Inflammatory macrophage treated with lipopolysaccharide for 1 hour (primary cell): Measurements from ENCODE around the gene FAM120A.

Experiments used
- DNase-seq, 2 donors: peaks; one replicate each; pipeline ENCODE4 v3.0.0-alpha.2; 2020 to 2022

Gene FAM120A

DNA sequence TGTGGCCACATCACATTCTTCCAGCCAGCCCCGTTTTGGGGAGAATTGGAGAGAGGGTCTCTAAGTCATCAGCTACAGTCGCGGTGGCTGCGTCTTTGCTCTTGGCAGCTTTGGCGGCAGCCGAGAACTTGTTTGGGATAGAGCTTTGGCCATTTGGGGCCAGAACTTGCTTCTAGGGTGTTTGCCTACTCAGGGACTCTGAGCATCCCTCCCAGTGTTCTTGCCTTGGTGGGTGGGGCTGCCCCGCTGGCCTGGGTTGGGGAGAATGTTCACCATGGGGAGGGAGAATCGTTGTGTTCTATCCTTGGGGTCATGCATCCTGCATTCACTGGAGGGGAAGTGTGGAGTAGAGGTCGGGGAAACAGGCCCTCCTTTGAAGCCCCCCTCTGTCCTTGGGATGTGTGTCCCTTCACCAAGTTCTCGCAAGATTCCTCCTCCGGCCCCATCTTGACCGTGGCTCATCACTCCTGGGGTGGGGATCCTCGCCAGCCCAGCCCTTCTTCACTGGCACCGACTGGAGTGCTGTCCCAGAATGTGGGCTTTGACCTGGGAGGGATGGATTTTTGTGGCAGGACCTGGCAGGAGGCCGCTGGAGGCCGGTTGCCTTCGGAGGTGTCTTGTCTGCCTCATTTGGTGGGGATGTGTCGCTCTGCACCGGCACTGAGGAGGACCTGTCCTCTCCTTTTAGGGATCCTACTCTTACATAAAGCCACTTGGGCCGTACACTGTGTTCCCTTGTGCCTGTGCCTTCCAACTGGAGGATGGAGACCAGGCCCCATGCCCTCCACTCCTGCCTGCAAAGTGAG, 128.4 kb downstream of the FAM120A start:
- no peak for DNase-seq

DNA sequence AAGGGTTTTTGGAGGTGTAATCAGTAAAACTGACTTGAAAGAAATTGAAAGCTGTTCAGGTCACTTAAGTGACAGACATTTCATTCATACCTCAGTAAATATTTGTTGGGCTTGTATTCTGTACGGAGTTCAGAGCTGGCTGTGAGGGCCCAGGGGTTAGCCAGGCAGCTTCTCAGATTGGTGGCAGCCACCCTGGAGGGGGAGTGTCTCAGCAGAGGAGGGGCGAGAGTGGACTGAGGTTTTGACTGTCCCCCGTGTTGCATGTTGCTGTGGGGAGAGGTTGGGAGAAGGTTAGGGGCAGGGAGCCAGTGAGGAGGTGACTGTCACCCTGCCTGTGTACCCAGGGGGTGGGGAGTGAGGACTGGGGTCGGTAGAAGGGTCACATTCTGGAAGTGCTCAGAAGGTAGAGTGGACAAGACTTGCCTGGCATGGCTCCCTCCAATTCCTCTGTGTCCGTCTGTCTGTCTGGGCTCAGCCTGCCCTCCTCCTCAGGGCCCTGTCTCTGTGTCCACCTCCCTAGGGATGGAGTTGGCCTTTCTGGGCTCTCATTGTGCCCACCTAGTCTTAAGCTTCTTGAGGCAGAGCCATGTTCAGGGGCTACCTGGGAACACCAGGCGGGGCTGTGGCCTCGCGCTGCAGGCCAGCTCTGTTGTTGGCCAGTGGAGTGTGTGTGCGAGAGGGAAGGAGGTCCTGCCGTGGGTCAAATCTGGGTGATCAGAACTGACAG, 129.3 kb downstream of the FAM120A start:
- DNase-seq, result no peak

DNA sequence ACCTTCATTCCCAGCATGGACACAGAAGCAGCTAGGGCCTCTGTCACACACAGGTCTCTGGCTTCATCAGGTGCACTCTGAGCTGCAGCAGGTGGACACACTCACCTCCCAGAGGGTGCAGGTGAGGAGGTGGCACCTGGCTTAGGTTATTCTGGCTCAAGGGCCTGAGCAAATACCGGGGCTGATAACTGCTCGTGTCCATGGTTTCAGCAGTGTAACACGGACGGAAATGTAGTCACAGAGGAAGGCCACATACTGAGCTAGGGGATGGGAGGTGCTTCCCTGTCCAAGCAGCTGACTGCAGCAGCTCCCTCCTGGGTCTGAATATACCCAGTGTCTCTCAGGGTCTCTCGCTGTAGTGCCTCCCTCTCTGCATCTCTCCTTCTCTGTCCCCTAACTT, 130.6 kb downstream of the FAM120A start:
- no peak for DNase-seq

DNA sequence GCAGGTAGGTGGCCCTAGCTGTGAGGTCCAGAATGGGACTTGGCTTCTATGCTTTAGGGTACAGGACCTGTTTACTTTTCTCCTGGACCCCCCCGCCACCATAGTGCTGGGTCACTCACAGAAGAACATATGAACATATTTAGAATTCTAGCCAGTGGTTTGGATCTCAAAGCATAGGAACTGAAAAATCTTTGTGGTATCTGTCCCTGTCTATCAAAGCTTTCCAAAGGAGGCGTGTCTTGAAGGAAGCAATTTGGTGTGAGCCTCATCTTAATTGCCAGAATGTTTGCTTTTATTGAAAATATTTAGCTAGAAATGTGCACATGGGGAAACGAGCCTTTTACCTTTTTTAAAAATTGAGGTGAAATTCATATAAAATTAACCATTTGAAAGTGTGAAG, 131.1 kb downstream of the FAM120A start:
- no peak for DNase-seq

DNA sequence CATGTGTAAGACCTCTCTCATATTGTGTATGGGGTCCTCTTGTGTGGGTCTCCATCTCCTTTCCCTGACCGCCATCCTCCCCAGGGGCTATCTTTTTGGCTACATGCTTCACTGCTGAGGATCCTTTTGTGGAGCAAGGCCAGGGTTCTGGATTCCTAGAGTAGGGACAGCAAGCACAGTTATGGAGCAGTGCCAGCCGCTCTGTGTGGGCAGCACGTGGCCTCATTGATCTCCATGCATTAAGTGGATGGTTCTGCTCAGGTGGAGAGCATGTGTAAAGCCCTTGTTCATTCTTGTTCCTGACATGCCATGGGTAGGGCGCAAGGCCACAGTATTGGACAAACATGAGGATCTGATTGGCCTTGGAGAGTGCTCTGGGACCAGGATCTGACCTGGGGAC, 133.8 kb downstream of the FAM120A start:
- no peak for DNase-seq

DNA sequence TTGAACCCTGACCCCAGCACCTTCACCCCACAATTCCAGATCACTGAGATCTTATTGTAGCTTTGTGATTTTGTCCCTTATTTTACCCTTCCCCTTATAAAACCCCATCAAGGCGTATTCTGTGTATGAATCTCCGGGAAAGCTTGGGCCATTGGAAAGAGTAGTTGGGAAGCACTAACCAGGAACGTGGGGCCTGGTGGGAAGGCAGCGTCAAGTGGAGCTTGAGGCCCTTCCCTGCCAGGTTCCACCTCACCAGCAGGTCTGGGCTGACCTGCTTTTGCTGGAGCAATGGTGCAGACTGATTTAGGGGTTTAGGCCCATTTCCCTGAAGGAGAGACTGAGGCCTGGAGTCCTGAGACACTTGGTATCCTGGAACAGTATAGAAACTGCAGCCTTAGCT, 134.2 kb downstream of the FAM120A start:
- no peak for DNase-seq

DNA sequence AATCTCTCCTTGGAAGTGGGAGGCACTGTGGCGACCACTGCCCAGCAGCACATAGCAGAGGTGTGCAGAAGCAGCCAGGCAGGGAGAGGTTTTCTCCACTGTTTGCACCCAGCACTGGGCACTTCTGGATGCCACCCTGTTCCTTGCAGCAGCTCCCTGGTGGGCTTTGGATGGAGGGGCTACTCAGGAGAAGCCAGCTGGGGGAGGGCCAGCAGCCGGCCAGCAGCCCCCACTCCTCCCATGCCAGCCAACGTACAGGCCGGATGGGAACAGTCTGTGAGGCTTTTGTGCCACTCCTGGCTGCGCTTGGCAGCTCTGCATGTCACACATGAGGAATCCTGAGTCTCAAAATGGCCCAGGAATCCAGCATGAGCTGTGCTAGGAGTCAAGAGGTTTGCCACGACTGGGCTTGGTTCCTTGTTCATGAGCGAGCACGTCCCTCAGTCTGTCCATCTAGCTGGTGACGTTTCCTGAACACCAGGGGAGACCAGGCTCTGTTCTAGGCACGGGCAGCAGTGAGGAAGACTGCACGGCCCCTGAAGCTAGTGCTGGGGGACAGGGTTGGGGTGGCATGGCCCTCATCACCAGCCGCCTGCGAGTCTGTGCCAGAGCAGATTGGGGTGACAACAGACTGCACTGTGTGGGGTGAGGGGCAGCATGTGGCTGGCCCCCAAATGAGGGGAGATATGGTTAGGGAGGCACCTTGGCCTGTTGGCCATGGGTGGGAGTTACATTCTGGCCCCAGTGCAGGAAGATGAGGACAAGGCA, 135.0 kb downstream of the FAM120A start:
- DNase-seq, result no peak

DNA sequence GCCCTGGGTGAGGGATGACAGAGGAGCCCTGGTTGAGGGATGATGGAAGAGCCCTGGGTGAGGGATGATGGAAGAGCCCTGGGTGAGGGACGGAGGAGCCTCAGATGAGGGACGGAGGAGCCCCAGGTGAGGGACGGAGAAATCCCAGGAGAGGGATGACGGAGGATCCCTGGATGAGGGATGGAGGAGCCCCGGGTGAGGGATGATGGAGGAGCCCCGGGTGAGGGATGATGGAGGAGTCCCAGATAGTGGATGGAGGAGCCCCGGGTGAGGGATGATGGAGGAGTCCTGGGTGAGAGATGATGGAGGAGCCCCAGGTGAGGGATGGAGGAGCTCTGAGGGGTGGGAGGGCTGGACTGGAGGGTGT, 135.8 kb downstream of the FAM120A start:
- no peak for DNase-seq

DNA sequence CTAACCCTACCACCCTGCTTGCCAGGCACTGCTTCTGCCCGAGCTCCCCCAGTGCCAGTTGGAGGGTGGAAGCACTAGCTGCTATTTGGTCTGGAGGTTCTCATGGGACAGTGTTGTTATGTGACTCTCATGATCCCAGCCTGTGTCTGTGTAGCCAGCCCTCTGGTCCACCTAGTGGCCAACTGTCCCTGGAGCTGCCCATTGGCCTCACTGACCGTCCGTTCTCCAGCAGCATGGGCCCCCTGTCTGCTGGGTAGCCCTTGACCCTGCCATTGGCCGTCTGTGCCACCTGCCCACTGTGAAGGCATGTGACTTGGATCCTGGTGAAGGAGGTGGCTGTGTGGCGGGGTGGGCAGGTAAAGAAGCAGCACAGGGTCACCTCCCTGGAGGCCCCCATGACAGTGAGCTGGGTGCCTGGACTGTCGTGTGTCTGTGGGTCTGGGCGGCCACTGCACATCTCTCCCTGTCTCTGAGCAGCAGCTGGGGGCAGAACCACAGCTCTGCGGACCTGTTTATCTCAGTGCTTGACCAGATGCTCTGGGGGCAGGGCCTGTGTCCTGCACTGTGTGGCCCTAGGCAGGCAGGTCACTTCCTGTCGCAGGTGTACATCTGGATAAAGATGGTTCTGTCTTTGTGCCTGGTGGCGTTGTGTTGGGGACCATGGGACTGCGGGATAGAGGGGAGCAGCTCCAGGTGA, 136.3 kb downstream of the FAM120A start:
- DNase-seq, result no peak

DNA sequence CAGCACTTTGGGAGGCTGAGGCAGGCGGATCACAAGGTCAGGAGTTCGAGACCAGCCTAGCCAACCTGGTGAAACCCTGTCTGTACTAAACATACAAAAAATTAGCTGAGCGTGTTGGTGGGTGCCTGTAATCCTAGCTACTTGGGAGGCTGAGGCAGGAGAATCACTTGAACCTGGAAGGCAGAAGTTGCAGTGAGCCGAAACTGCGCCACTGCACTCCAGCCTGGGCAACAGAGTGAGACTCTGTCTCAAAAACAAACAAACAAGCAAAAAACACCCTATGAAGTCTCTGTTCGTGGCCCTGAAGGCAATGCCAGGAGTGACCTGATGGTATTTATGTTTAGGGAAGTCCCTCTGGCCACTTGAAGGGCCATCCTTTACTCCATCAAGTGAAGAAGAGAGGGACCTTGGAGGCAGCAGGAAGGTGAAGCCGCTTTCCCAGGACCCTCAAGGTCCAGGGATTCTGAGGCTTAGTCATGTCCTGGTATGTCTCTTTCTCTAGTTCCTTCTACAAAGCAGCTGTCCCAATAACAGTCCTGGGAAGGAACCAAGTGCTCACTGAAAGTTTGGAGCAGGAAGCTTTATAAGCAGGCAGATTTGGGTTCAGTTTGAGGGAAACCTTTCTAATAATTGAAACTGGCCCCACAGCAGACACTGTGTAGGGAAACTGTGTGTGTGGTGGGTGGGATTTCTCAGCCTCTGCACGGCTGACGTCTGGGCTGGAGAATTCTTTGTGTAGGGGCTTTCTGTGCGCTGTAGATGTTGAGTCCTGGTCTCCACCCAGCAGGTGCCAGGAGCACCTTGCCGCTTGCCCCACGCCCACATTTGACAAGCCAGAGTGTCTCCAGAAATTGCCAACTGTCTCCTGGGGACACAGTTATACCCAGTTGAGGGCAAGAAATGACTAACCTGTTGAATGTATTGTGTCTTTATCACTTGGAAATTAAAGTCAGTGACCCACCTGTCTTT, 137.4 kb downstream of the FAM120A start:
- DNase-seq, result no peak

DNA sequence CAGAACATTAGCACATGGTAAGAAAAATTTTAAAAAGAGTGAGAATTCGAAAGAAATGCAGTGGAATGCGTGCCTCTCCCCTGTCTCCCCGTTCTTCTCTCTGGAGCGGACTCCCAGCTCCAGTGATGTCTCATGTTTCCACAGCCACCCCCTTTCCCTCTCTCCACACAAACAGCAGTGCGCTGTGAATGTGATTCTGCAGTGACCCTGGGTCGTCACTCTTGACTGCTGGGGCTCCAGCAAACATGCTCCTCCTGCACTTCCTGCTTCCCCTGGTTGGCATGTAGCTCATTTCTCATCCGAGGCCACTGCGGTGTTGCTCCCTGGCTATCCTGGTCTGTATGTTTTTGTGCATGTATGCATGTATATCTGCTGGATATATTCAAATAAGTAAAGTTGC, 138.2 kb downstream of the FAM120A start:
- DNase-seq, result no peak

DNA sequence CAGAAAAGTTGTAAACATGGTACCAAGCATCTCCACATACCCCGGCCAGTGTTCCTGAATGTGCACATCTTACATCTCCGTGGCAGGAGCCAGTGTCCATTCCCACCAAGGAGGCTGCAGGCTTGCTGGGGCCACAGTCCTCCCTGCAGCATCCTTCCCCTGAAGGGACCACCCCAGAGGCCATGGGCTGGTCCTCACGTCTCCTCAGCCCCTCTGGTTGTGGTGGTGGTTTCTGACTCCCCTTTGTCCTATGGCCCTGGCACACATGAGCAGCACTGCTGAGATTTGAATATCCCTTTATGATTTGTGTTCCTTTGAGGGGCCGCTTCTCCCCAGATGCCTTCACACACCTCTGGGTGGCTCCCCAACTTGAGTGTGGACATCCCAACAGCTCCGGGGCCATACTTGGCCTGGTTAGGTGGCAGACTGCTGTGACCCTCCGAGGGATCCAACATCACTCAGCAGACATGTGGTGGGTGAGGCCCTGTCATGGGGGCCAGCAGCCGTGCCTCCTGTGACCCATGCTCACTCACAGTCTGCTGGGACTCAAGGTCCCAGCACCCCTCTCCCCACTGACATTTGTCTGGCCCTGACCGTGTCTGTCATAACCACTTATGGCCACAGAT, 139.2 kb downstream of the FAM120A start:
- DNase-seq, result no peak

DNA sequence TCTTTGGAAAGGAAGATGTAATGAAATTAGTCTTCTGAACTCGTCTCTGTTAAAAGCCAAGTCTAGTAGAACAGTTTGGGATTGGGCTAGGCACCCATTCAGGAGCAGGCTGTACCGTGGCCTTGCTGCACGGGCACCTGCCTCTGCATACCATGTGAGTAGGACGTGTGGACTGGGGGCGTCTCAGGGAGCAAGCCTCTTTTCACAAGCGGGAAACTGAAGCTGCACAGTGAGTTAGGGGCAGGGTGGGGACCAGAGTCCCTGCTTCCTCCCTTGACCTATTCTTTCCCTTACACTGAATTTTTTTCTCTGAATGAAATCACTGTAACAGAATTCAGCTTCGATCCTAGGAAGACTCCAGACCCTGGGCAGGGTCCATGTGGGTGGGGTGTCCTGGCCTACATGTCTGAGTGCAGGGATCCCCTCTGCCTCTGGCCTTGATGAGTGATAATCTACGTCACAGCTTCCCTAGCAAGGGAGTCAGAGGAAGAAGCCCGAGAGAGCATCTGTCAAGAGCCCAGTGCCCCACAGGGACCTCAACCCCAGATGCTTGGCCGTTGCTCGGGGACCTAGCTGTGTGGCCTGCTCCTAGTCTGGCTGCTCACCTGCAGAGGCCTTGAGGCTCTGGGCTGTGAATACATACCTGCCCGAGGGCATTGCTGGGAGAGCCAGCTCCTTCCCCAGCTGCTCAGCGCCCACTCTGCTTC, 140.0 kb downstream of the FAM120A start:
- DNase-seq, result no peak

DNA sequence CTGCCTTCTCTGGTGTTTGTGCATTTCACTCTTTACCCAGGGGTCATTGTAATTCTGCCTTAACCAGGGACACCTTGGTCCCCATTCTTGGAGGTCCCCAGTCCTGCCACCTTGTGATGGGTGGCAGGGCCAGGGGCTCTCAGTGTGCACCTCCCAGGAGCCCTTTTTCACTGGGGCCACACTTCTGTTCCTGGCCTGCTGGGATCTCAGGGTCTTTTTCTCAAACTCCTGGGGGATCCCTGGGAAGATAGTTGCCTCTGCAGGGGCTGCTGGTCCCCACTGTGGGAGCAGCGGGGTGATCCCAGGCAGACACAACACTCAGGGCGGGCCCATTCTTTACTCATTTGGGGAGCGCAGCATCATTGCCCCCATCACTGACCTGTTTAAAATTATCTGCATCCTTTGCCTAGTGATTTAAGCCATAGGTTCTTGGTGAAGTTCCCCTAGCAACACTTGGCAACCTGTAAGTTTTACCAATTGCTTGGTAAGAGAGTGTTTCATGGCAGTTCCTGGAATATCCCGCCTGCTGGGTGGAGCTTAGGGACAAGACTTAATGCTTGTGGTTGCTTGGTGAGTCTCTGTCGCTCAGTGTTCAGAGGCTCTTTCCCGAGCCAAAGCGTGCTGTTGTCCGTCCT, 140.6 kb downstream of the FAM120A start:
- DNase-seq, result no peak

DNA sequence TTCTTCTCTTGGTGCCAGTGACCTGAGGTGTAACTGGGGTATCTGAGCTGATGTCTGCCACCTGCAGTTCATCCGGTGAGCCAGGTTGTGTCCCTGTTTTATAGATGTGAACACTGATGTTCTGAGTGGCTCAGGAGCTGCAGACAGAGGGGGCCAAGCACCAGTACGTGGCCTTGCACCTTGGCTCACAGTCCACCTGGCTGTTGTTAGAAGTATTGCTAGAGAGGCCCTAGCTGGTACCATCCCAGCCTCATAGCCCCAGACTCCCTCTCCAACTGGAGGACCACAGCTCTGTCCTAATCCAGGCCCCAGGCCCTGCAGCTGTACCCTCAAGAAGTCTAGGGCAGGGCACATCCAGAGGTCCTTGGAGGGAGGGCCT, 141.1 kb downstream of the FAM120A start:
- DNase-seq, result no peak

DNA sequence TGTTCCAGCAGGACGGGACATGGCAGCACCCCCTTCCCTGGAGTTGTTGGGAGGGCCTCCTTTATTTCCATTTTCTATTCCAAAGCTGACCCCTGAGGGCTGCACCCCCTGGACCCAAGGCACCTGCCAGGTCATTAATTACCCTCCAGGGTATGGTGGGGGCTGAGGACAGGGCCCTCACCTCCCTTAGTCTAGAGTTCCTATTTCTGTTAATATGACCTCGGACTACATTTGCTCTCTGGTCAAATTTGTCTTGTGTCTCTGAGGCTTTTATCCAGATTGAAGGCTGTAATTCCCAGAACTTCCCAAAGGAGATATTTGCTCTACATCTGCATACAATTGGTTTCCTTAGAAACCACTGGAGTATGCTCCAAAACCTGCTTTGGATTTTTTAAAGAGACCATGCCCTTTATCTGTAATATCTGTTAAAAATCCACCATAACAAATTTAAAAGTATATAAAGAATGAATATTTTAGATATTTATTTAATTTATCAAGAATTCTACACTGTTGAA, 141.7 kb downstream of the FAM120A start:
- DNase-seq, result no peak

DNA sequence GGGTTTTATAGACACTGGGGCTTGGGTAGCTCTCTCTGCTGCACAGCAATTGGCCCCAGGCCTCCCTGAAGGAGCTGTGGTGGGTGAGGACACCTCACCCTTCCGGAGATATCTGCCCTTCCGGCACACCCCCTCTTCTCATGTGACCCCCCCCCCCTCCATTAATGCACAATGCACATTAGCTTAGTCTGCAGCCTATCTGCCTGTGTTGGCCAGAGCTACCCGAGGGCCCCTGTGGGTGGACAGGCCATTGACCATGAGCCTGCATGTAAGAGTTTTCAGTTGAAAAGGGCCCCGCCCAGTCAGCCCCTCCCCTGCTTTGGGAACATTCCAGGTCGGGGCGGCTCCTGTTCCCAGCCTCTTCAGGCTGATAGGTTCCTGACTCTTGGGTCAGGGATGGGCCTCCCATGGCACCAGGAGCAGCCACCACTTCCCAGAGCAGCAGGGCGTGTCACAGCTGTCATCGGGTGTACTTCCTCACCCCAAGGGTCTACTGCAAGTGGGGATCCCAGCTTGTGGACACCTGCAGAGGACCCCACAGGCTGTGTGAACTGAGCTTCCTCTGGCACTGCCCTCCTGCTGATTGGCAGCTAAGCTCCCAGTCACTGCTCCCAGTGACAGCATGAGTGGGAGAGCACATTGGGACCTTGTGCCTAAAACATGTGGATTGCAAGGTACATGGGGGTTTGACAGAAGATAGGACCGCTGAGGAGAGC, 142.7 kb downstream of the FAM120A start:
- no peak for DNase-seq

DNA sequence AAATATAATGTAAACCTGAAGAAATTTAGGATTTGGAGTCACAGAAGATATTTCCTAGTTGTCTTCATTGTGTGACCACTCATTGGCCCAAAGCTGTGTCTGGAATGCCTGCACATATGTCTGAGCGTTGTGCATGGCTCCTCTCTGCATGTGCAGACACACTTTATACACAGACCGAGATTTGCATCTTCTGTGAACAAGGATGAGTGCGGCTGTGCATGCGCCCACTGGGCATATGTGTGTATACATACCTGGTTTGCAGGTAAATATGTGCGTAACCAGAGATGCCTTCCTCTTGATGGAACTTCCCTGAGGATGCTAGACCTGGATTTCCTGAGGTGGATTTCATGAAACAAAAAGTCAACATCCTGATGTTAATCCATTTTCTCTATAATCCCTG, 144.0 kb downstream of the FAM120A start:
- DNase-seq, result no peak

DNA sequence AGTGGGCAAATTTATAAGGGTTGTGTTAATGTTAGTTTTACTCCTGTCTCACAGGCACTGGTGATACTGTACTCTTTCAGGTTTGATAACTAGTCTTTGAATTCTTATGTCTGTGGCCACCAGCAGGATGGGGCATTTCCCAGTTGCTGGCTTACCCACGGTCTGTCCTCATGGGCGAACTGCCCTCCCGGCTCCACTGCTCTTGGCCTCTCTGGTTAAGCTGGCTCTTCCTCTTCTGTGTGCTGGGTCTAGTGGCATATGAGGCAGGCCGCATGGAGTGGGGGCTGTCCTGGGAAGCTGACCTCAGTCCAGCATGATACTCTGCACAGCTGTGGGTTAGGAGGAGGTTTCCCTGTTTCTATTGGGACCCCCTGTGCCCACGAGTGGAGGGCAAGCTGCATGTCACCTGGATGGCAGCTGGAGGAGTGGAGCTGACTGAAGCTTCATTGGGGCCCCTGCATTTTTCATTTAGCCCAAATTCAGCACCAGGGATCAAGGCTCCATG, 144.4 kb downstream of the FAM120A start:
- DNase-seq, result no peak
